OCI-LY7 (cell line): Measurements from ENCODE around the gene GSC2. TPM values are rescaled to one million over a fixed set of nuclear protein-coding genes. Genes with fewer than 3 reads are reported as not detected.
A peak's percentile ranks its signal among the peaks of the same experiment; 100 is the strongest.

Experiments
- BruUV-seq: library from RNA; stranded (reverse); fragments of 400-500 nt; replicated peaks from 2 replicates; lab custom pipeline; 2021; lab: Mats Ljungman, UMichigan
- CTCF ChIA-PET: fragments of 300-600 bp; sonication (Branson Sonifier 250); formaldehyde crosslinking; loops from one replicate; lab custom pipeline; 2022; ENCODE audit warnings: antibody characterized with exemption; ENCODE audit not compliant: unreplicated experiment; lab: Charles Lee
- POLR2A ChIA-PET: fragments of 300-600 bp; sonication (Branson Sonifier 250); formaldehyde crosslinking; loops from one replicate; lab custom pipeline; 2022; ENCODE audit warnings: antibody characterized with exemption; lab: Charles Lee
- DNase-seq: peaks from one replicate; pipeline ENCODE4 v3.0.0-alpha.2; 2015; ENCODE audit warnings: low spot score
- H2AFZ ChIP-seq: fragments of 200-600 bp; sonication (generic), shearing (Covaris generic); 2 replicates; pipeline ENCODE4 v1.6.1; 2014; ENCODE audit warnings: mild to moderate bottlenecking, antibody characterized with exemption, low read length, moderate library complexity
- H3K27ac ChIP-seq: fragments of 200-600 bp; sonication (generic); 2 replicates; pipeline ENCODE4 v1.5.1; 2014; ENCODE audit warnings: mixed run types, low read depth, mild to moderate bottlenecking, moderate library complexity, low read length, inconsistent platforms; ENCODE audit not compliant: poor library complexity, severe bottlenecking
- H3K36me3 ChIP-seq: fragments of 200-600 bp; sonication (generic); 2 replicates; pipeline ENCODE4 v1.6.1; 2014; ENCODE audit warnings: mild to moderate bottlenecking, antibody characterized with exemption, low read length, moderate library complexity, mixed read lengths; ENCODE audit not compliant: insufficient read depth
- H3K4me1 ChIP-seq: fragments of 200-600 bp; sonication (generic); 2 replicates; pipeline ENCODE4 v1.5.1; 2014; ENCODE audit warnings: mild to moderate bottlenecking, low read length; ENCODE audit not compliant: insufficient read depth, poor library complexity, severe bottlenecking
- H3K4me2 ChIP-seq: fragments of 200-600 bp; sonication (generic); 2 replicates; pipeline ENCODE4 v1.6.1; 2014; ENCODE audit warnings: mild to moderate bottlenecking, low read length
- H3K4me3 ChIP-seq: fragments of 200-600 bp; sonication (generic); 2 replicates; pipeline ENCODE4 v1.5.1; 2014; ENCODE audit warnings: mild to moderate bottlenecking, low read depth, low read length; ENCODE audit not compliant: poor library complexity, severe bottlenecking
- H3K79me2 ChIP-seq: fragments of 200-600 bp; sonication (generic); 2 replicates; pipeline ENCODE4 v1.6.1; 2016; ENCODE audit warnings: low read depth, mild to moderate bottlenecking, low read length, moderate library complexity, mixed read lengths; ENCODE audit not compliant: insufficient read depth
- H3K9me2 ChIP-seq: fragments of 200-600 bp; sonication (generic); 2 replicates; pipeline ENCODE4 v1.6.1; 2016; ENCODE audit warnings: mild to moderate bottlenecking, low read length, mixed read lengths; ENCODE audit not compliant: insufficient read depth
- H3K9me3 ChIP-seq: fragments of 200-600 bp; sonication (generic); 2 replicates; pipeline ENCODE4 v1.6.1; 2014; ENCODE audit warnings: mild to moderate bottlenecking, mixed run types, low read length, mixed read lengths
- H4K20me1 ChIP-seq: fragments of 200-600 bp; sonication (generic); 2 replicates; pipeline ENCODE4 v1.6.1; 2014; ENCODE audit warnings: mild to moderate bottlenecking, antibody characterized with exemption, low read length, moderate library complexity, mixed read lengths; ENCODE audit not compliant: insufficient read depth
- EZH2phosphoT487 ChIP-seq: fragments of 200-600 bp; sonication (generic); IDR thresholded peaks from 2 replicates; pipeline ENCODE4 v1.6.1; 2018; ENCODE audit warnings: low read depth, borderline replicate concordance, mild to moderate bottlenecking, mixed run types, antibody characterized with exemption, low read length, moderate library complexity, mixed read lengths
- intact Hi-C: fragments of 100-400 bp; cut with micrococcal nuclease; formaldehyde crosslinking; loops from one replicate; pipeline ENCODE4 v1.10.0; 2022; ENCODE audit not compliant: unreplicated experiment
- total RNA-seq, 2 experiments: library from RNA; depleted of rRNA in 1 of 2; stranded (reverse); fragments of >200 nt in 1 of 2; shearing (Covaris generic) in 1 of 2; gene quantifications; 2 replicates each; pipeline ENCODE4 v1.2.3, GENCODE V29; 2014 to 2022
- TF ChIP-seq, protein P1 (sequence below): fragments of 200-600 bp; sonication (generic); conservative IDR thresholded peaks from 2 replicates; pipeline ENCODE4 v1.5.1; 2014; ENCODE audit warnings: mild to moderate bottlenecking, antibody characterized with exemption, low read length, moderate library complexity, mixed read lengths

GSC2 gene
- total RNA-seq, 2 experiments from 2014 or later: not detected

DNA sequence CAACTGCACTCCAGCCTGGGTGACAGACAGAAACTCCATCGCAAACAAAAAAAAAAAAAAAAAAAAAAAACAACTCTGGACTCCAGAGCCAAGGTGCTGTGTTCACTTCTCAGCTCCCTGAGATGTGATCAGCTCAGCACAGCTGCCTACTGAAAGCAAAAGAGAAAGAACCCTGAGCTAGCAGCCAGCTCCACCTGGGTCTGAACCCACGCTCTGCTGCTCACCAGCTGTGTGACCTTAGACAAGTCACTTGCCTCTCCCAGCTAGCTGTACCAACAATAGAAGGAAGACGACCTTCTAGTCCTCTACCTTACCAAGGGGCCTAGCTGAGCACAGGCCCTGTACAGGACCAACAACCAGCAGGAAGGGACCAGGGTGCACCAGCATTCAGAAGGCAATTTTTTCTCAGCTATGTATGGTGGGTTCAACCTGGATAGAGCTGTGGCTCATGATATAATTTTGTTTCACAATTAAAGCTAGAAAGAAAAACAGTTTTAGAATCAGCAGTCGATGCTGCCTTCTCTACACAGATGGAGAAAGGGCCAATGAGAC is 31.7 kb downstream of the GSC2 start:
- BruUV-seq: no TSS peak
- ChIA-PET POLR2A (interaction anchor here (0.5 to 1.2 kb wide), 6 partner anchors 8 to 168 kb away, joined by 3 to 8 read pairs (median 3); partner anchors contain the start of gene SLC25A1), CTCF (interaction anchor here (0.7 kb wide), 1 partner anchor 26 kb away, joined by 3 read pairs; the partner anchor contains the start of gene ESS2)
- Histone ChIP-seq H3K79me2 (peaks cover 80% of the 10 kb centered on the region), H3K36me3 (peaks cover 16% of the 10 kb centered on the region; the same call in 1 of the 2 replicates), H3K4me2 (peak overlapping the region; percentile 72), H4K20me1 (peaks cover 40% of the 10 kb centered on the region), H2AFZ (no peak overlapping the region), H3K9me3 (no peaks in the 10 kb centered on the region), H3K27ac (peak overlapping the region; percentile 65), H3K4me1 (peaks cover 66% of the 10 kb centered on the region), H3K9me2 (no peaks in the 10 kb centered on the region), H3K4me3 (peak overlapping the region; percentile 93)
- intact Hi-C loops: loop anchor here (5.0 kb wide), 1 partner anchor 314 kb away; the partner anchor contains the start of genes HIRA and MRPL40
- TF ChIP-seq, protein P1, sequence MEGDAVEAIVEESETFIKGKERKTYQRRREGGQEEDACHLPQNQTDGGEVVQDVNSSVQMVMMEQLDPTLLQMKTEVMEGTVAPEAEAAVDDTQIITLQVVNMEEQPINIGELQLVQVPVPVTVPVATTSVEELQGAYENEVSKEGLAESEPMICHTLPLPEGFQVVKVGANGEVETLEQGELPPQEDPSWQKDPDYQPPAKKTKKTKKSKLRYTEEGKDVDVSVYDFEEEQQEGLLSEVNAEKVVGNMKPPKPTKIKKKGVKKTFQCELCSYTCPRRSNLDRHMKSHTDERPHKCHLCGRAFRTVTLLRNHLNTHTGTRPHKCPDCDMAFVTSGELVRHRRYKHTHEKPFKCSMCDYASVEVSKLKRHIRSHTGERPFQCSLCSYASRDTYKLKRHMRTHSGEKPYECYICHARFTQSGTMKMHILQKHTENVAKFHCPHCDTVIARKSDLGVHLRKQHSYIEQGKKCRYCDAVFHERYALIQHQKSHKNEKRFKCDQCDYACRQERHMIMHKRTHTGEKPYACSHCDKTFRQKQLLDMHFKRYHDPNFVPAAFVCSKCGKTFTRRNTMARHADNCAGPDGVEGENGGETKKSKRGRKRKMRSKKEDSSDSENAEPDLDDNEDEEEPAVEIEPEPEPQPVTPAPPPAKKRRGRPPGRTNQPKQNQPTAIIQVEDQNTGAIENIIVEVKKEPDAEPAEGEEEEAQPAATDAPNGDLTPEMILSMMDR: no peak
- no peak for TF ChIP-seq EZH2phosphoT487
- peak; percentile 94 for DNase-seq

GRCh38 chr22:19117111-19117512 is 33.0 kb downstream of the GSC2 start:
- BruUV-seq: no TSS peak
- POLR2A ChIA-PET: interaction anchor here (0.6 kb wide), 1 partner anchor 34 kb away, joined by 5 read pairs; no protein-coding TSS in a partner anchor
- Histone ChIP-seq H3K36me3 (peaks cover 16% of the 10 kb centered on the region; the same call in 1 of the 2 replicates), H3K4me1 (peaks cover 60% of the 10 kb centered on the region), H3K79me2 (peaks cover 91% of the 10 kb centered on the region), H2AFZ (no peak overlapping the region), H3K27ac (no peak overlapping the region), H3K9me3 (no peaks in the 10 kb centered on the region), H3K4me3 (no peak overlapping the region), H4K20me1 (peaks cover 40% of the 10 kb centered on the region), H3K9me2 (no peaks in the 10 kb centered on the region), H3K4me2 (peak overlapping the region; percentile 72)
- intact Hi-C loops: loop anchor here (5.0 kb wide), 1 partner anchor 315 kb away; the partner anchor contains the start of genes HIRA and MRPL40
- CTCF ChIA-PET: no interaction called here
- peak; percentile 38 for DNase-seq
- TF ChIP-seq, protein P1: no peak
- no peak for TF ChIP-seq EZH2phosphoT487
